GM12892 (cell line): ENCODE results near the gene DPPA5.
"Not testable (repeated sequence)": the region's sequence is repeated elsewhere in the genome, so short reads cannot be mapped to it uniquely, and the experiment has no call there.

Source experiments
- DNase-seq: peaks from one replicate; pipeline ENCODE4 v3.0.0; 2011; ENCODE audit not compliant: insufficient read length
- FAIRE-seq: peaks from 2 replicates; lab custom pipeline; 2011; peaks lifted over from hg19 to GRCh38; lab: Jason Lieb, UNC
- POLR2A ChIP-seq: IDR thresholded peaks from 2 replicates; pipeline ENCODE4 v1.6.1; 2011; ENCODE audit warnings: low read depth, low read length, control low read depth
- POLR2AphosphoS5 ChIP-seq: IDR thresholded peaks from 2 replicates; pipeline ENCODE4 v1.6.1; 2011; ENCODE audit warnings: low read depth, low read length, control low read depth
- TAF1 ChIP-seq: IDR thresholded peaks from 2 replicates; pipeline ENCODE4 v1.6.1; 2011; ENCODE audit warnings: low read depth, mild to moderate bottlenecking, control low read depth, low read length, borderline replicate concordance

DPPA5 gene

GRCh38 chr6:73349311-73349710, 4.8 kb downstream of the DPPA5 start:
- DNase-seq (no peak), FAIRE-seq (no peak)
- TF ChIP-seq POLR2AphosphoS5 (no peak), TAF1 (no peak), POLR2A (no peak)

- DNase-seq (no peak), FAIRE-seq (no peak)
- TF ChIP-seq POLR2AphosphoS5: no peak
- TF ChIP-seq TAF1: no peak
Measured at GRCh38 chr6:73348550-73349204, 5.4 kb downstream of the DPPA5 start.

GRCh38 chr6:73343164-73343563, 10.9 kb downstream of the DPPA5 start:
- no peak for TF ChIP-seq POLR2AphosphoS5
- TF ChIP-seq TAF1: no peak
- no peak for TF ChIP-seq POLR2A
- no peak for DNase-seq
- FAIRE-seq: no peak

GRCh38 chr6:73342174-73342573, 11.9 kb downstream of the DPPA5 start:
- TF ChIP-seq POLR2AphosphoS5 (no peak), TAF1 (no peak), POLR2A (no peak)
- no peak for FAIRE-seq
- no peak for DNase-seq

GRCh38 chr6:73341335-73341734, 12.7 kb downstream of the DPPA5 start:
- TF ChIP-seq POLR2AphosphoS5: no peak
- no peak for TF ChIP-seq TAF1
- TF ChIP-seq POLR2A: no peak
- DNase-seq (no peak), FAIRE-seq (no peak)

GRCh38 chr6:73340048-73340447, 14.0 kb downstream of the DPPA5 start:
- TF ChIP-seq POLR2A: no peak
- no peak for TF ChIP-seq TAF1
- TF ChIP-seq POLR2AphosphoS5: no peak
- no peak for FAIRE-seq

GRCh38 chr6:73339340-73339739, 14.7 kb downstream of the DPPA5 start:
- TF ChIP-seq TAF1: no peak
- TF ChIP-seq POLR2A: no peak
- TF ChIP-seq POLR2AphosphoS5: no peak
- no peak for DNase-seq
- FAIRE-seq: no peak

More at GRCh38 chr6:73340048-73340447, 14.0 kb downstream of the DPPA5 start:
- DNase-seq: no peak

- DNase-seq: no peak
- FAIRE-seq: peak; percentile 30
- TF ChIP-seq POLR2AphosphoS5 (no peak), TAF1 (no peak), POLR2A (no peak)
Measured at GRCh38 chr6:73329201-73329600, 24.9 kb downstream of the DPPA5 start.

GRCh38 chr6:73328790-73329189, 25.3 kb downstream of the DPPA5 start:
- FAIRE-seq (no peak), DNase-seq (no peak)
- TF ChIP-seq TAF1: no peak
- TF ChIP-seq POLR2AphosphoS5: no peak
- no peak for TF ChIP-seq POLR2A

- FAIRE-seq (no peak), DNase-seq (no peak)
- TF ChIP-seq POLR2A (no peak), POLR2AphosphoS5 (no peak), TAF1 (no peak)
Measured at GRCh38 chr6:73325656-73326055, 28.4 kb downstream of the DPPA5 start.

- DNase-seq (no peak), FAIRE-seq (no peak)
- TF ChIP-seq POLR2AphosphoS5 (no peak), POLR2A (no peak), TAF1 (no peak)
Measured at GRCh38 chr6:73323323-73323722, 30.8 kb downstream of the DPPA5 start.

- FAIRE-seq (no peak), DNase-seq (no peak)
- no peak for TF ChIP-seq POLR2AphosphoS5
- TF ChIP-seq POLR2A: no peak
- no peak for TF ChIP-seq TAF1
Measured at GRCh38 chr6:73314577-73315492, 39.2 kb downstream of the DPPA5 start.

- peak; percentile 38 for FAIRE-seq
- not testable (repeated sequence) for DNase-seq
Measured at GRCh38 chr6:73310503-73310845, 43.6 kb downstream of the DPPA5 start.
